Neutrophil (primary cell): ENCODE measurements around the gene HOXD10.

Experiments used
- H3K27ac ChIP-seq: fragments of 200-600 bp; sonication (generic); 2 replicates; pipeline ENCODE4 v1.5.1; 2016; ENCODE audit warnings: mild to moderate bottlenecking, moderate library complexity
- H3K27me3 ChIP-seq: fragments of 200-600 bp; sonication (generic); 2 replicates; pipeline ENCODE4 v1.6.0; 2016; ENCODE audit warnings: mild to moderate bottlenecking
- H3K36me3 ChIP-seq: fragments of 200-600 bp; sonication (generic); 2 replicates; pipeline ENCODE4 v1.5.1; 2017
- H3K4me1 ChIP-seq, 2 experiments: fragments of 200-600 bp in 1 of 2; sonication (generic) in 1 of 2; 1 replicate in 1 of 2; 2 replicates in 1 of 2; pipeline versions ENCODE4 v1.5.1 to v1.6.1; 2013 to 2016; ENCODE audit warnings: low read depth in 1 of 2, low read length in 1 of 2, mild to moderate bottlenecking in 1 of 2, moderate library complexity in 1 of 2; ENCODE audit not compliant: control insufficient read depth in 1 of 2, insufficient read depth in 1 of 2
- H3K4me3 ChIP-seq, 2 experiments: fragments of 200-600 bp in 1 of 2; sonication (generic) in 1 of 2; 1 replicate in 1 of 2; 2 replicates in 1 of 2; pipeline ENCODE4 v1.5.1; 2013 to 2016; ENCODE audit warnings: low read depth in 1 of 2, low read length in 1 of 2, mild to moderate bottlenecking in 1 of 2, moderate library complexity in 1 of 2
- H3K9me3 ChIP-seq: fragments of 200-600 bp; sonication (generic); 2 replicates; pipeline ENCODE4 v1.5.1; 2016
- CTCF ChIP-seq: fragments of 200-600 bp; sonication (generic); IDR thresholded peaks from 2 replicates; pipeline ENCODE4 v1.5.1; 2016; ENCODE audit warnings: antibody characterized with exemption

The HOXD10 gene

GRCh38 chr2:176164611-176165369 is 48.2 kb downstream of the HOXD10 start:
- H3K4me3 ChIP-seq, result no peak overlapping the region
- H3K36me3 ChIP-seq, result no peaks in the 10 kb centered on the region
- H3K27me3 ChIP-seq, result peaks cover 100% of the 10 kb centered on the region
- H3K27ac ChIP-seq, result no peak overlapping the region
- no peaks in the 10 kb centered on the region for H3K9me3 ChIP-seq
- no peak for TF ChIP-seq CTCF
- H3K4me1 ChIP-seq, result peaks cover 4 to 7% of the 10 kb centered on the region in 2 experiments

- peaks cover 4 to 7% of the 10 kb centered on the region in 2 experiments for H3K4me1 ChIP-seq
- H3K9me3 ChIP-seq, result no peaks in the 10 kb centered on the region
- no peaks in the 10 kb centered on the region for H3K36me3 ChIP-seq
- H3K4me3 ChIP-seq, result no peak overlapping the region
- peaks cover 100% of the 10 kb centered on the region for H3K27me3 ChIP-seq
- no peak for TF ChIP-seq CTCF
- H3K27ac ChIP-seq, result no peak overlapping the region
Measured at GRCh38 chr2:176165370-176166050, 48.9 kb downstream of the HOXD10 start.

DNA sequence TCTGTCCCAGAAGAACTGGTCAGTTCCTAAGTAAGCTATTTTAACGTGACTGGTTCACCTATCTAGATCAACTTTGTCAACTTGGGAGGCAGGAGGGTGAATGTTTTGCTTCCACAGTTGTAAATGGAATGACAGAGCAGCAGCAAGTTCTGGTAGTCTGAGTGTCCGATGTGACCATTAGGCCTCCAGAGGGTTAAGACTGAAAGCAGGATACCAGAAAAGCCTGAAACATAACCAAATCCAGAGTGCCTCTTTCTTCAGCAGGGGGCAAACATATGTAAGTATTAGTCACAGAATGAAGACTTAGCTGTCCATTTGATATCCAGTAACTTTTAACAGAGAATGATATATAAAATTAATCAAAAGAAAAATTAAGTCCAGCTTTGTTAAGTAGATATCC is 49.7 kb downstream of the HOXD10 start:
- H3K27ac ChIP-seq, result no peak overlapping the region
- TF ChIP-seq CTCF, result no peak
- H3K4me3 ChIP-seq, result no peak overlapping the region
- peaks cover 100% of the 10 kb centered on the region for H3K27me3 ChIP-seq
- no peaks in the 10 kb centered on the region for H3K36me3 ChIP-seq
- peaks cover 4 to 7% of the 10 kb centered on the region in 2 experiments for H3K4me1 ChIP-seq
- no peaks in the 10 kb centered on the region for H3K9me3 ChIP-seq

DNA sequence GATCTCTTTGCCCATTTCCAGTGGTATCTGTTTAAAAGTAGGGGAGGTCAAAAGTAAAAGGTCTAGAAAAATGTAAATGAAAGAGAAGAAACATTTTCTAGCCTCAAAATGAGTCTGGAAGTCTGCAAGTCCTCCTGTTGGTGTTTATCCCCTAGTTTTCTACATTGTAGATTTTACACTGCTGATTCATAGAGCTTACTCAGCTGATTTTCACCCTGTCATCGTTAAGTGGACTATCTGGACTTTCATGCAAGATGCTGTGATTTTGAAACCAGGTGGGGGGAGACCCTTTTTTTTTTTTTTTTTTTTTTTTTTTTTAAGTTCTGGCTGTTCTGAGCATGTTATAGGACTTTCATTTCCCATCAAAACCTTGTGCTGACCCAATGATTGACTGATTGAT is 50.8 kb downstream of the HOXD10 start:
- no peaks in the 10 kb centered on the region for H3K9me3 ChIP-seq
- H3K36me3 ChIP-seq, result no peaks in the 10 kb centered on the region
- H3K27me3 ChIP-seq, result peaks cover 100% of the 10 kb centered on the region
- no peak overlapping the region for H3K27ac ChIP-seq
- TF ChIP-seq CTCF, result no peak
- H3K4me1 ChIP-seq, result peaks cover 4 to 7% of the 10 kb centered on the region in 2 experiments
- H3K4me3 ChIP-seq, result no peak overlapping the region

DNA sequence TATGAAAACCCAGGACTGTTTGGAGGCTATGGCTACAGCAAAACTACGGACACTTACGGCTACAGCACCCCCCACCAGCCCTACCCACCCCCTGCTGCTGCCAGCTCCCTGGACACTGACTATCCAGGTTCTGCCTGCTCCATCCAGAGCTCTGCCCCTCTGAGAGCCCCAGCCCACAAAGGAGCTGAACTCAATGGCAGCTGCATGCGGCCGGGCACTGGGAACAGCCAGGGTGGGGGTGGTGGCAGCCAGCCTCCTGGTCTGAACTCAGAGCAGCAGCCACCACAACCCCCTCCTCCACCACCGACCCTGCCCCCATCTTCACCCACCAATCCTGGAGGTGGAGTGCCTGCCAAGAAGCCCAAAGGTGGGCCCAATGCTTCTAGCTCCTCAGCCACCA is 52.6 kb downstream of the HOXD10 start:
- Histone ChIP-seq H3K4me3 (no peak overlapping the region), H3K36me3 (no peaks in the 10 kb centered on the region), H3K27me3 (peaks cover 100% of the 10 kb centered on the region), H3K4me1 (peaks cover 4 to 7% of the 10 kb centered on the region in 2 experiments), H3K9me3 (no peaks in the 10 kb centered on the region), H3K27ac (no peak overlapping the region)
- TF ChIP-seq CTCF, result no peak
